PC-9 (cell line): ENCODE measurements around the gene MUSTN1.

Experiments used
- CTCF ChIP-seq: fragments of 200-600 bp; sonication (generic); conservative IDR thresholded peaks from 2 replicates; pipeline ENCODE4 v1.6.1; 2017; ENCODE audit warnings: mixed run types, antibody characterized with exemption, mild to moderate bottlenecking, moderate library complexity
- EZH2 ChIP-seq: fragments of 200-600 bp; sonication (generic); IDR thresholded peaks from 2 replicates; pipeline ENCODE4 v1.8.0; 2017; ENCODE audit warnings: antibody characterized with exemption, low read depth

GRCh38 chr3:52798978-52799476, 35.8 kb downstream of the MUSTN1 start:
- peak; percentile 72 for TF ChIP-seq CTCF
- TF ChIP-seq EZH2 = no peak
